Measurements from ENCODE around the gene TNFRSF6B. TPM values are rescaled to one million over a fixed set of nuclear protein-coding genes. Genes with fewer than 3 reads are reported as not detected.

Gene TNFRSF6B
- total RNA-seq, 1 donor from 2014 or later: not detected

GRCh38 chr20:63691711-63692435 lies 4.6 kb upstream of the TNFRSF6B start:
- no peak overlapping the region for H3K27ac Mint-ChIP-seq (ENCODE audit: unreplicated experiment)
- peaks cover 7% of the 10 kb centered on the region for H3K27me3 Mint-ChIP-seq (ENCODE audit: unreplicated experiment)
- peaks cover under 1% of the 10 kb centered on the region for H3K4me1 Mint-ChIP-seq (ENCODE audit: unreplicated experiment)
- TF ChIP-seq CTCF (IDR thresholded peaks at IDR 0.05; ENCODE audit: unreplicated experiment): no peak
- DNase-seq (ENCODE audit: low spot score): no peak
- peaks cover 4% of the 10 kb centered on the region for H3K36me3 Mint-ChIP-seq (ENCODE audit: low read depth, unreplicated experiment)
- no peaks in the 10 kb centered on the region for H3K9me3 Mint-ChIP-seq (ENCODE audit: unreplicated experiment)
- H3K4me3 Mint-ChIP-seq (ENCODE audit: unreplicated experiment): no peak overlapping the region

GRCh38 chr20:63692436-63693082 lies 3.9 kb upstream of the TNFRSF6B start:
- H3K9me3 Mint-ChIP-seq (ENCODE audit: unreplicated experiment): no peaks in the 10 kb centered on the region
- H3K4me1 Mint-ChIP-seq (ENCODE audit: unreplicated experiment): peaks cover 4% of the 10 kb centered on the region
- H3K27me3 Mint-ChIP-seq (ENCODE audit: unreplicated experiment): peaks cover 9% of the 10 kb centered on the region
- peak overlapping the region; percentile 31 for H3K4me3 Mint-ChIP-seq (ENCODE audit: unreplicated experiment)
- no peak overlapping the region for H3K27ac Mint-ChIP-seq (ENCODE audit: unreplicated experiment)
- no peak for TF ChIP-seq CTCF (IDR thresholded peaks at IDR 0.05; ENCODE audit: unreplicated experiment)
- peaks cover 4% of the 10 kb centered on the region for H3K36me3 Mint-ChIP-seq (ENCODE audit: low read depth, unreplicated experiment)
- DNase-seq (ENCODE audit: low spot score): no peak

- H3K27me3 Mint-ChIP-seq (ENCODE audit: unreplicated experiment): peaks cover 9% of the 10 kb centered on the region
- TF ChIP-seq CTCF (IDR thresholded peaks at IDR 0.05; ENCODE audit: unreplicated experiment): no peak
- no peaks in the 10 kb centered on the region for H3K9me3 Mint-ChIP-seq (ENCODE audit: unreplicated experiment)
- H3K4me3 Mint-ChIP-seq (ENCODE audit: unreplicated experiment): no peak overlapping the region
- no peak overlapping the region for H3K27ac Mint-ChIP-seq (ENCODE audit: unreplicated experiment)
- no peak for DNase-seq (ENCODE audit: low spot score)
- peaks cover 4% of the 10 kb centered on the region for H3K36me3 Mint-ChIP-seq (ENCODE audit: low read depth, unreplicated experiment)
- H3K4me1 Mint-ChIP-seq (ENCODE audit: unreplicated experiment): peaks cover 4% of the 10 kb centered on the region
These were observed 3.2 kb upstream of the TNFRSF6B start for GRCh38 chr20:63693083-63693732.

- Mint-ChIP-seq H3K4me3 (ENCODE audit: unreplicated experiment) (no peak overlapping the region), H3K4me1 (ENCODE audit: unreplicated experiment) (peaks cover 4% of the 10 kb centered on the region)
These were observed 2.5 kb upstream of the TNFRSF6B start for GRCh38 chr20:63693733-63694583.

More at GRCh38 chr20:63693733-63694583, 2.5 kb upstream of the TNFRSF6B start:
- no peak overlapping the region for H3K27ac Mint-ChIP-seq (ENCODE audit: unreplicated experiment)
- H3K27me3 Mint-ChIP-seq (ENCODE audit: unreplicated experiment): peaks cover 9% of the 10 kb centered on the region
- no peak for DNase-seq (ENCODE audit: low spot score)
- H3K9me3 Mint-ChIP-seq (ENCODE audit: unreplicated experiment): no peaks in the 10 kb centered on the region
- TF ChIP-seq CTCF (IDR thresholded peaks at IDR 0.05; ENCODE audit: unreplicated experiment): no peak
- peaks cover 4% of the 10 kb centered on the region for H3K36me3 Mint-ChIP-seq (ENCODE audit: low read depth, unreplicated experiment)

All from endothelial cell (in vitro differentiated cells).